Pancreas (tissue), 10 donors: ENCODE results near the gene CPM. TPM values are rescaled to one million over a fixed set of nuclear protein-coding genes. Genes with fewer than 3 reads are reported as not detected.

Source experiments
- ATAC-seq, 4 donors: fragments of 200-7000 bp; cut with Tn5 transposase; one replicate each; pipeline versions ENCODE4 v1.8.0 to v1.9.1; 2020; ENCODE audit warnings: mild to moderate bottlenecking in 4 of 4, moderate library complexity in 4 of 4
- DNase-seq, 6 donors: peaks; one replicate each; pipeline ENCODE4 v3.0.0-alpha.2; 2020
- FAIRE-seq: peaks from 2 replicates; lab custom pipeline; 2012; peaks lifted over from hg19 to GRCh38; lab: Jason Lieb, UNC
- H3K27ac ChIP-seq, 4 donors: fragments of 200-600 bp; sonication (generic); 1 replicate in 3 of 4; 2 replicates in 1 of 4; pipeline versions ENCODE4 v1.5.0 to v1.8.0; 2020
- H3K27me3 ChIP-seq, 4 donors: fragments of 200-600 bp; one replicate each; pipeline ENCODE4 v1.8.0; 2021
- H3K36me3 ChIP-seq, 3 donors: fragments of 200-600 bp; sonication (generic) in 1 of 3; one replicate each; pipeline versions ENCODE4 v1.5.0 to v1.8.0; 2020 to 2021
- H3K4me1 ChIP-seq, 3 donors: fragments of 200-600 bp; one replicate each; pipeline ENCODE4 v1.8.0; 2021
- H3K4me3 ChIP-seq, 4 donors: fragments of 200-600 bp; sonication (generic) in 2 of 4; one replicate each; pipeline versions ENCODE4 v1.5.0 to v1.8.0; 2020 to 2021
- H3K9me3 ChIP-seq, 4 donors: fragments of 200-600 bp; one replicate each; pipeline ENCODE4 v1.8.0; 2021
- CTCF ChIP-seq, 4 donors: fragments of 200-600 bp; sonication (generic) in 3 of 4; IDR thresholded peaks; one replicate each; pipeline versions ENCODE4 v1.5.0 to v1.8.0; 2021; ENCODE audit warnings: antibody characterized with exemption in 4 of 4
- WGBS, 2 donors: extraction: QIAGEN DNeasy Blood & Tissue Kit; methylation state at CpG; one replicate each; pipeline ENCODE4 v1.1.7; 2013; 5-methylcytosine and 5-hydroxymethylcytosine counted together
- intact Hi-C, 3 donors: fragments of 100-400 bp; cut with DNase I; formaldehyde crosslinking; loops; one replicate each; pipeline versions ENCODE4 v1.11.1 to v1.14.2; 2022
- polyA plus RNA-seq, 2 donors: library from polyadenylated mRNA; stranded (reverse); fragments of 200-250 nt; gene quantifications; one replicate each; pipeline ENCODE4 v1.2.3, GENCODE V29; 2013
- total RNA-seq, 6 donors: library from RNA; stranded (reverse); fragmentation: NEBNext Ultra II Directional in 4 of 6; extraction: Animal tissue kit (Norgen Biotek cat#: 25700) in 4 of 6; gene quantifications; one replicate each; pipeline versions ENCODE4 v1.2.1 to v1.2.4, GENCODE V29; 2021 to 2023
- donor health status: healthy with polysubstance abuse.
- donor health status: DM: no; HTN: no; CAD: no; lungs with moderate emphysema.
- donor health status: DM: no; HTN: no; CAD: no.
- donor health status: control.
- donor health status: control.
- donor health status: Bipolar disorder and iron deficiency.
- donor health status: DM: yes; HTN: yes; CAD: no.
- donor health status: DM: no; HTN: no; CAD: no.
- donor health status: DM: no; HTN: no; CAD: no.
- donor health status: DM: yes; HTN: yes; CAD: no.

Gene CPM
- total and polyA plus RNA-seq, 8 donors: 4.3 to 49.2 (median 11.1) TPM

- H3K27ac ChIP-seq: no peak overlapping the region
- H3K36me3 ChIP-seq: no peaks in the 10 kb centered on the region
- TF ChIP-seq CTCF (IDR thresholded peaks at IDR 0.05): no peak
- no peaks in the 10 kb centered on the region for H3K9me3 ChIP-seq
- WGBS, 2 donors: 74 to 76% methylated on average over 4 of the region's 4 CpGs
- H3K27me3 ChIP-seq: no peaks in the 10 kb centered on the region
- no peak for FAIRE-seq
- H3K4me3 ChIP-seq: no peak overlapping the region
- peaks cover 7 to 8% (median 8%) of the 10 kb centered on the region in 3 donors for H3K4me1 ChIP-seq
- no peak for DNase-seq
- intact Hi-C loops: loop anchor here in 1 of 3 donors (10.0 kb wide), 2 partner anchors 158 to 258 kb away; no protein-coding TSS in a partner anchor
- no peak for ATAC-seq
These were observed 36.0 kb downstream of the CPM start for GRCh38 chr12:68896881-68897540.

- no peak for DNase-seq
- no peak for FAIRE-seq
- no peaks in the 10 kb centered on the region for H3K27me3 ChIP-seq
- 84 to 89% methylated on average over 7 of the region's 7 CpGs for WGBS, 2 donors
- no peak overlapping the region for H3K27ac ChIP-seq
- ATAC-seq: no peak
- no peak for TF ChIP-seq CTCF (IDR thresholded peaks at IDR 0.05)
- intact Hi-C loops: loop anchor here in 1 of 3 donors (10.0 kb wide), 2 partner anchors 160 to 260 kb away; no protein-coding TSS in a partner anchor
- no peak overlapping the region for H3K4me3 ChIP-seq
- no peaks in the 10 kb centered on the region for H3K36me3 ChIP-seq
- peaks cover under 1 to 2% (median 2%) of the 10 kb centered on the region in 3 donors for H3K4me1 ChIP-seq
- no peaks in the 10 kb centered on the region for H3K9me3 ChIP-seq
These were observed 38.6 kb downstream of the CPM start for GRCh38 chr12:68894276-68894855.

- H3K36me3 ChIP-seq: no peaks in the 10 kb centered on the region
These were observed 39.2 kb downstream of the CPM start for GRCh38 chr12:68893741-68894140.

GRCh38 chr12:68893201-68893600 is 39.8 kb downstream of the CPM start:
- no peak for ATAC-seq
- Histone ChIP-seq H3K9me3 (no peaks in the 10 kb centered on the region), H3K27ac (no peak overlapping the region), H3K4me1 (no peaks in the 10 kb centered on the region), H3K27me3 (no peaks in the 10 kb centered on the region), H3K4me3 (no peak overlapping the region), H3K36me3 (no peaks in the 10 kb centered on the region)
- WGBS, 2 donors: 96 to 98% methylated on average over 2 of the region's 2 CpGs
- TF ChIP-seq CTCF (IDR thresholded peaks at IDR 0.05): no peak
- intact Hi-C loops: loop anchor here in 1 of 3 donors (10.0 kb wide), 2 partner anchors 162 to 262 kb away; no protein-coding TSS in a partner anchor
- no peak for DNase-seq
- FAIRE-seq: no peak

More at GRCh38 chr12:68893741-68894140, 39.2 kb downstream of the CPM start:
- Histone ChIP-seq H3K27ac (no peak overlapping the region), H3K9me3 (no peaks in the 10 kb centered on the region), H3K4me1 (no peaks in the 10 kb centered on the region), H3K4me3 (no peak overlapping the region), H3K27me3 (no peaks in the 10 kb centered on the region)
- DNase-seq (no peak), FAIRE-seq (no peak), ATAC-seq (no peak)
- WGBS, 2 donors: 93 to 96% methylated on average over 3 of the region's 3 CpGs
- intact Hi-C loops: loop anchor here in 1 of 3 donors (10.0 kb wide), 2 partner anchors 161 to 261 kb away; no protein-coding TSS in a partner anchor
- no peak for TF ChIP-seq CTCF (IDR thresholded peaks at IDR 0.05)
